ENCODE data around the gene DSP.

The DSP gene

DNA sequence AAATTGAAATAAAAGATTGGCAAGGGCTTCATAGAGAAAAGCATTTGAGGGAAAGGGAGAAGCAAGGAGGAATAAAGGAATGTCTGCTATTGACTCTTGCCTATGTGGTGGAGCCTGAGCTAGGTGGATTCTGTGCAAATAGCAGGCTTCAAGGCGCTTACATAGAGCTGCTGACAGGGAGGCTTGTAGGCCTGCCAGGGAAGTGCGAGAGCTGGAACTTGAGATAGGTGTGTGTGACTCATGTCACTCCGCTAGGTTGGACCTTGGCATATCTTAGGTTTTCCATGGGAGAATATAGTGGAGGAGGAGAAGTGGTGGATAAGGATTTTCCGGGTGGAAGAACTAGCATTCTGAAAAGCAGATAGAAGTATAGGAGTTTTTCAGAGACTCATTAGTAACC, 62.5 kb downstream of the DSP start:
- TF ChIP-seq, protein P1, sequence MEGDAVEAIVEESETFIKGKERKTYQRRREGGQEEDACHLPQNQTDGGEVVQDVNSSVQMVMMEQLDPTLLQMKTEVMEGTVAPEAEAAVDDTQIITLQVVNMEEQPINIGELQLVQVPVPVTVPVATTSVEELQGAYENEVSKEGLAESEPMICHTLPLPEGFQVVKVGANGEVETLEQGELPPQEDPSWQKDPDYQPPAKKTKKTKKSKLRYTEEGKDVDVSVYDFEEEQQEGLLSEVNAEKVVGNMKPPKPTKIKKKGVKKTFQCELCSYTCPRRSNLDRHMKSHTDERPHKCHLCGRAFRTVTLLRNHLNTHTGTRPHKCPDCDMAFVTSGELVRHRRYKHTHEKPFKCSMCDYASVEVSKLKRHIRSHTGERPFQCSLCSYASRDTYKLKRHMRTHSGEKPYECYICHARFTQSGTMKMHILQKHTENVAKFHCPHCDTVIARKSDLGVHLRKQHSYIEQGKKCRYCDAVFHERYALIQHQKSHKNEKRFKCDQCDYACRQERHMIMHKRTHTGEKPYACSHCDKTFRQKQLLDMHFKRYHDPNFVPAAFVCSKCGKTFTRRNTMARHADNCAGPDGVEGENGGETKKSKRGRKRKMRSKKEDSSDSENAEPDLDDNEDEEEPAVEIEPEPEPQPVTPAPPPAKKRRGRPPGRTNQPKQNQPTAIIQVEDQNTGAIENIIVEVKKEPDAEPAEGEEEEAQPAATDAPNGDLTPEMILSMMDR (IDR thresholded peaks at IDR 0.05; ENCODE audit: insufficient read depth, low read length): no peak
- TF ChIP-seq POLR2AphosphoS5 (IDR thresholded peaks at IDR 0.05; ENCODE audit: low read depth) (no peak), GABPA (IDR thresholded peaks at IDR 0.05; ENCODE audit: low read depth) (no peak), SPI1 (IDR thresholded peaks at IDR 0.05; ENCODE audit: borderline replicate concordance, low read depth) (no peak)
- TF ChIP-seq, protein P2, sequence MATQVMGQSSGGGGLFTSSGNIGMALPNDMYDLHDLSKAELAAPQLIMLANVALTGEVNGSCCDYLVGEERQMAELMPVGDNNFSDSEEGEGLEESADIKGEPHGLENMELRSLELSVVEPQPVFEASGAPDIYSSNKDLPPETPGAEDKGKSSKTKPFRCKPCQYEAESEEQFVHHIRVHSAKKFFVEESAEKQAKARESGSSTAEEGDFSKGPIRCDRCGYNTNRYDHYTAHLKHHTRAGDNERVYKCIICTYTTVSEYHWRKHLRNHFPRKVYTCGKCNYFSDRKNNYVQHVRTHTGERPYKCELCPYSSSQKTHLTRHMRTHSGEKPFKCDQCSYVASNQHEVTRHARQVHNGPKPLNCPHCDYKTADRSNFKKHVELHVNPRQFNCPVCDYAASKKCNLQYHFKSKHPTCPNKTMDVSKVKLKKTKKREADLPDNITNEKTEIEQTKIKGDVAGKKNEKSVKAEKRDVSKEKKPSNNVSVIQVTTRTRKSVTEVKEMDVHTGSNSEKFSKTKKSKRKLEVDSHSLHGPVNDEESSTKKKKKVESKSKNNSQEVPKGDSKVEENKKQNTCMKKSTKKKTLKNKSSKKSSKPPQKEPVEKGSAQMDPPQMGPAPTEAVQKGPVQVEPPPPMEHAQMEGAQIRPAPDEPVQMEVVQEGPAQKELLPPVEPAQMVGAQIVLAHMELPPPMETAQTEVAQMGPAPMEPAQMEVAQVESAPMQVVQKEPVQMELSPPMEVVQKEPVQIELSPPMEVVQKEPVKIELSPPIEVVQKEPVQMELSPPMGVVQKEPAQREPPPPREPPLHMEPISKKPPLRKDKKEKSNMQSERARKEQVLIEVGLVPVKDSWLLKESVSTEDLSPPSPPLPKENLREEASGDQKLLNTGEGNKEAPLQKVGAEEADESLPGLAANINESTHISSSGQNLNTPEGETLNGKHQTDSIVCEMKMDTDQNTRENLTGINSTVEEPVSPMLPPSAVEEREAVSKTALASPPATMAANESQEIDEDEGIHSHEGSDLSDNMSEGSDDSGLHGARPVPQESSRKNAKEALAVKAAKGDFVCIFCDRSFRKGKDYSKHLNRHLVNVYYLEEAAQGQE (IDR thresholded peaks at IDR 0.05; ENCODE audit: insufficient replicate concordance, low read depth): no peak
- Histone ChIP-seq H3K4me3 (replicated peaks; ENCODE audit: insufficient read depth, low read length) (no peak overlapping the region), H3K27ac (replicated peaks) (no peak overlapping the region), H3K27me3 (ENCODE audit: insufficient read depth, poor library complexity, severe bottlenecking) (no peaks in the 10 kb centered on the region)
- DNase-seq (ENCODE audit: low read depth in 1 of 2, low spot score in 1 of 2): no peak

DNA sequence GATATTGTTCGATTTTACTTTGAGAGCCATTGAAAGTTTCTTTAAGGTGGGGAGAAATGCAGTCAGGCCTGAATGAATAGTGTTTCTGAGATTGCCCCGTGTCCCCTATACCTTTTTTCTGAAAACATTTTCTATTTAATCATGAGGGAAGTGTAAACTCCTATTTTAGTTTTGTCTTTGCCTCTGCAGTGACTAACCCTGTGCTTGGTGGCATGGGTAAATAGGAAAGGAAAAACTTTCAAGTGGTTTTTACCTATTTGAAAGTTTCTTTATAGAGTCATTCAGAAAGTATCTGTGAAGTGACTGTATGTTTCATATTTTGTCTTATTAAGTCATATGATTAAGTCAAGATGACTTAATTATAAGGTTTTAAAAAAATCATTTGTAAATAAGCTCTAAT, 63.0 kb downstream of the DSP start:
- no peak for TF ChIP-seq POLR2AphosphoS5 (IDR thresholded peaks at IDR 0.05; ENCODE audit: low read depth)
- TF ChIP-seq SPI1 (IDR thresholded peaks at IDR 0.05; ENCODE audit: borderline replicate concordance, low read depth): no peak
- TF ChIP-seq, protein P1 (IDR thresholded peaks at IDR 0.05; ENCODE audit: insufficient read depth, low read length): no peak
- no peak for TF ChIP-seq GABPA (IDR thresholded peaks at IDR 0.05; ENCODE audit: low read depth)
- TF ChIP-seq, protein P2 (IDR thresholded peaks at IDR 0.05; ENCODE audit: insufficient replicate concordance, low read depth): no peak
- DNase-seq (ENCODE audit: low read depth in 1 of 2, low spot score in 1 of 2): no peak
- H3K27ac ChIP-seq (replicated peaks): no peak overlapping the region

DNA sequence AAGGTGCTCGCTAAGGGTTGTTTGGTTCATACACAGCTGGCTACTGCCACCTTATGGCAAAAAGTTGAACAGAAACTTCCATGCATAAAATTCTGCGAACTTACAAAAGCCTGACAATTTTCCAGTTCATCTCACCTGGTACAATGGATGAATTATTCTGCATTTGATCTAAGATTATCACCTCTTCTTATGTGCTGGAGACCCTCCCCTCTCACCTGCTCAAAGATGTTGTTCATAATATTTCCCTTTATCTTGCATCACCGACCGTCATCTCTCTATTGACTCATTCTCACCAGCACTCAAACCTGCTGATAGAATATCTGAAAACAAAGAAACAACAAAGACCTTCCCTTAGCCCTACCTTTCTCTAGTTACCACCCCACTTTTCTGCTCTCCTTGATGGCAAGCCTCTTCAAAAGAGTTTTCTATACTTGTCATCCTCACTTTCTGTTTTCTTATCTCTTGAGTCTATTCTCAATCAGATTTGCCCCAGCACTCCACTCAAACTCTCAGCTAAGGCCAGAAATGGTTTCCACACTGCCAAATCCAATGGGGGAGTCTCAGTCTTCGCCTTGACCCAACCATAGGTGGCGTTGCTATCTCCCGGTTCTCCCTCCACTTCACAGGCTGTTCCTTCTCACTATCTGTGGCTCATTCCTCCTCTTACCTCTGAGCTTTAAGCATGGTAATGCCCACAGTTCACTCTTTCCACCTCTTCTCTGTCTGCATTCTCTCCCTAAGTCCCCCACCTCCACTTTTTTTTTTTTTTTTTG, 74.3 kb downstream of the DSP start:
- Histone ChIP-seq H3K27ac (replicated peaks) (no peak overlapping the region), H3K27me3 (ENCODE audit: insufficient read depth, poor library complexity, severe bottlenecking) (no peaks in the 10 kb centered on the region), H3K4me3 (replicated peaks; ENCODE audit: insufficient read depth, low read length) (no peak overlapping the region)
- peak in 1 of 2 experiments; percentile 47 for DNase-seq (ENCODE audit: low read depth in 1 of 2, low spot score in 1 of 2)
- TF ChIP-seq GABPA (IDR thresholded peaks at IDR 0.05; ENCODE audit: low read depth) (no peak), POLR2AphosphoS5 (IDR thresholded peaks at IDR 0.05; ENCODE audit: low read depth) (no peak), SPI1 (IDR thresholded peaks at IDR 0.05; ENCODE audit: borderline replicate concordance, low read depth) (no peak)
- TF ChIP-seq, protein P2 (IDR thresholded peaks at IDR 0.05; ENCODE audit: insufficient replicate concordance, low read depth): no peak
- TF ChIP-seq, protein P1 (IDR thresholded peaks at IDR 0.05; ENCODE audit: insufficient read depth, low read length): peak; percentile 42

More for the DNA sequence above, 63.0 kb downstream of the DSP start:
- Histone ChIP-seq H3K27me3 (ENCODE audit: insufficient read depth, poor library complexity, severe bottlenecking) (no peaks in the 10 kb centered on the region), H3K4me3 (replicated peaks; ENCODE audit: insufficient read depth, low read length) (no peak overlapping the region)
